Measurements from ENCODE around the gene ZMYND15. TPM values are rescaled to one million over a fixed set of nuclear protein-coding genes. Genes with fewer than 3 reads are reported as not detected.

Gene ZMYND15
- total and polyA plus RNA-seq, 2 of the 13 experiments (the other 11 are each of a cell fraction or from before 2014, with no cell fraction given), result 0.24 to 2.7 TPM

- TF ChIP-seq FOXC1 (CRISPR knock-in tag; IDR thresholded peaks at IDR 0.05; ENCODE audit: borderline replicate concordance) (0 out of 2 replicates have a peak, but pooled peaks have one; percentile 51), RFX1 (IDR thresholded peaks at IDR 0.05) (no peak), THYN1 (CRISPR knock-in tag; IDR thresholded peaks at IDR 0.05; ENCODE audit: borderline replicate concordance, low read depth) (no peak), FOXA1 (IDR thresholded peaks at IDR 0.05) (no peak), FOXA1 (CRISPR knock-in tag; IDR thresholded peaks at IDR 0.05) (no peak), MZF1 (CRISPR knock-in tag; IDR thresholded peaks at IDR 0.05; ENCODE audit: borderline replicate concordance) (peak; percentile 36; the same call in 1 of the 2 replicates), SOX5 (CRISPR knock-in tag; IDR thresholded peaks at IDR 0.05; ENCODE audit: borderline replicate concordance) (peak; percentile 71), NR3C1 (CRISPR knock-in tag; IDR thresholded peaks at IDR 0.05) (no peak), ZNF713 (CRISPR knock-in tag; IDR thresholded peaks at IDR 0.05) (no peak), ZBTB46 (CRISPR knock-in tag; IDR thresholded peaks at IDR 0.05; ENCODE audit: borderline replicate concordance) (no peak), SSRP1 (CRISPR knock-in tag; IDR thresholded peaks at IDR 0.05) (no peak), ZNF75D (CRISPR knock-in tag; IDR thresholded peaks at IDR 0.05; ENCODE audit: borderline replicate concordance) (no peak; the same call in 1 of the 2 replicates), TRAFD1 (CRISPR knock-in tag; IDR thresholded peaks at IDR 0.05; ENCODE audit: borderline replicate concordance) (0 out of 2 replicates have a peak, but pooled peaks have one; percentile 34), SKIL (CRISPR knock-in tag; IDR thresholded peaks at IDR 0.05; ENCODE audit: borderline replicate concordance) (peak; percentile 40; the same call in 1 of the 2 replicates), PHB2 (IDR thresholded peaks at IDR 0.05; ENCODE audit: partially characterized antibody) (no peak), SOX13 (IDR thresholded peaks at IDR 0.05) (no peak), SOX13 (CRISPR knock-in tag; conservative IDR thresholded peaks at IDR 0.05 in 1 of 2, IDR thresholded peaks at IDR 0.05 in 1 of 2) (peak in 1 of 2 experiments; percentile 77; a peak in 2 of 4 replicates), ELF4 (CRISPR knock-in tag; IDR thresholded peaks at IDR 0.05; ENCODE audit: borderline replicate concordance) (no peak), HNRNPL (IDR thresholded peaks at IDR 0.05; ENCODE audit: low read depth, low read length) (peak; percentile 89)
- TF ChIP-seq, protein P1, sequence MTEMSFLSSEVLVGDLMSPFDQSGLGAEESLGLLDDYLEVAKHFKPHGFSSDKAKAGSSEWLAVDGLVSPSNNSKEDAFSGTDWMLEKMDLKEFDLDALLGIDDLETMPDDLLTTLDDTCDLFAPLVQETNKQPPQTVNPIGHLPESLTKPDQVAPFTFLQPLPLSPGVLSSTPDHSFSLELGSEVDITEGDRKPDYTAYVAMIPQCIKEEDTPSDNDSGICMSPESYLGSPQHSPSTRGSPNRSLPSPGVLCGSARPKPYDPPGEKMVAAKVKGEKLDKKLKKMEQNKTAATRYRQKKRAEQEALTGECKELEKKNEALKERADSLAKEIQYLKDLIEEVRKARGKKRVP (CRISPR knock-in tag; IDR thresholded peaks at IDR 0.05), result 0 out of 4 replicates have a peak, but pooled peaks of 1 of the 2 experiments have one; percentile 33
- TF ChIP-seq, protein P2, sequence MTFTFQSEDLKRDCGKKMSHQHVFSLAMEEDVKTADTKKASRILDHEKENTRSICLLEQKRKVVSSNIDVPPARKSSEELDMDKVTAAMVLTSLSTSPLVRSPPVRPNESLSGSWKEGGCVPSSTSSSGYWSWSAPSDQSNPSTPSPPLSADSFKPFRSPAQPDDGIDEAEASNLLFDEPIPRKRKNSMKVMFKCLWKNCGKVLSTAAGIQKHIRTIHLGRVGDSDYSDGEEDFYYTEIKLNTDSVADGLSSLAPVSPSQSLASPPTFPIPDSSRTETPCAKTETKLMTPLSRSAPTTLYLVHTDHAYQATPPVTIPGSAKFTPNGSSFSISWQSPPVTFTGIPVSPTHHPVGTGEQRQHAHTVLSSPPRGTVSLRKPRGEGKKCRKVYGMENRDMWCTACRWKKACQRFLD (CRISPR knock-in tag; IDR thresholded peaks at IDR 0.05; ENCODE audit: borderline replicate concordance), result no peak
Measured at GRCh38 chr17:4788807-4789700, 49.4 kb downstream of the ZMYND15 start, which contains the start of gene GLTPD2 (continued).
